Gastroesophageal sphincter (tissue), 3 donors: ENCODE results near the gene IL17F.

ENCODE experiments used
- POLR2A ChIP-seq, 2 donors: fragments of 450-650 bp; IDR thresholded peaks; one replicate each; pipeline ENCODE4 v1.6.1; 2017; ENCODE audit warnings: antibody characterized with exemption in 2 of 2, mild to moderate bottlenecking in 2 of 2, moderate library complexity in 1 of 2
- POLR2AphosphoS5 ChIP-seq: sonication (generic); formaldehyde crosslinking; IDR thresholded peaks from one replicate; pipeline ENCODE4 v1.6.1; 2017; ENCODE audit warnings: antibody characterized with exemption
- TF ChIP-seq, protein P1 (sequence below), 4 experiments: fragments of 200-600 bp in 2 of 4; fragments of 450-650 bp in 2 of 4; sonication (generic) in 1 of 4; IDR thresholded peaks; one replicate each; pipeline ENCODE4 v1.5.1; 2017 to 2019; ENCODE audit warnings: antibody characterized with exemption in 4 of 4, mild to moderate bottlenecking in 2 of 4, moderate library complexity in 2 of 4

GRCh38 chr6:52209770-52210169 is 34.5 kb downstream of the IL17F start:
- TF ChIP-seq POLR2A (IDR thresholded peaks at IDR 0.05) (no peak), POLR2AphosphoS5 (no peak)
- TF ChIP-seq, protein P1, sequence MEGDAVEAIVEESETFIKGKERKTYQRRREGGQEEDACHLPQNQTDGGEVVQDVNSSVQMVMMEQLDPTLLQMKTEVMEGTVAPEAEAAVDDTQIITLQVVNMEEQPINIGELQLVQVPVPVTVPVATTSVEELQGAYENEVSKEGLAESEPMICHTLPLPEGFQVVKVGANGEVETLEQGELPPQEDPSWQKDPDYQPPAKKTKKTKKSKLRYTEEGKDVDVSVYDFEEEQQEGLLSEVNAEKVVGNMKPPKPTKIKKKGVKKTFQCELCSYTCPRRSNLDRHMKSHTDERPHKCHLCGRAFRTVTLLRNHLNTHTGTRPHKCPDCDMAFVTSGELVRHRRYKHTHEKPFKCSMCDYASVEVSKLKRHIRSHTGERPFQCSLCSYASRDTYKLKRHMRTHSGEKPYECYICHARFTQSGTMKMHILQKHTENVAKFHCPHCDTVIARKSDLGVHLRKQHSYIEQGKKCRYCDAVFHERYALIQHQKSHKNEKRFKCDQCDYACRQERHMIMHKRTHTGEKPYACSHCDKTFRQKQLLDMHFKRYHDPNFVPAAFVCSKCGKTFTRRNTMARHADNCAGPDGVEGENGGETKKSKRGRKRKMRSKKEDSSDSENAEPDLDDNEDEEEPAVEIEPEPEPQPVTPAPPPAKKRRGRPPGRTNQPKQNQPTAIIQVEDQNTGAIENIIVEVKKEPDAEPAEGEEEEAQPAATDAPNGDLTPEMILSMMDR (IDR thresholded peaks at IDR 0.05), result no peak
